ENCODE data around the gene GIGYF2. TPM values are rescaled to one million over a fixed set of nuclear protein-coding genes. Genes with fewer than 3 reads are reported as not detected.

The GIGYF2 gene
- total RNA-seq, 1 experiment from 2014 or later: 40.4 TPM

- Histone ChIP-seq H3K36me3 (ENCODE audit: control insufficient read depth, insufficient read depth, low read length) (no peaks in the 10 kb centered on the region), H3K4me3 (ENCODE audit: low read depth, low read length) (no peak overlapping the region), H3K9me3 (no peaks in the 10 kb centered on the region), H3K27me3 (replicated peaks; ENCODE audit: control insufficient read depth, insufficient read depth, low read length) (no peaks in the 10 kb centered on the region), H3K4me1 (peaks cover 11% of the 10 kb centered on the region; the same call in 1 of the 2 replicates)
- no peaks in the 10 kb centered on the region for H3K4me1 Mint-ChIP-seq (ENCODE audit: low read depth, unreplicated experiment)
- no peaks in the 10 kb centered on the region for H3K27me3 Mint-ChIP-seq (ENCODE audit: insufficient read depth, unreplicated experiment)
- CTCF ChIA-PET: no interaction called here
- intact Hi-C loops (cut with micrococcal nuclease; ENCODE audit: unreplicated experiment): no loop called here
- H3K27ac Mint-ChIP-seq (ENCODE audit: unreplicated experiment): no peak overlapping the region
- H3K36me3 Mint-ChIP-seq (ENCODE audit: insufficient read depth, unreplicated experiment): peaks cover 32% of the 10 kb centered on the region
- no peak for DNase-seq
- no peak overlapping the region for H3K4me3 Mint-ChIP-seq (ENCODE audit: unreplicated experiment)
- H3K9me3 Mint-ChIP-seq (ENCODE audit: unreplicated experiment): no peaks in the 10 kb centered on the region
- BruUV-seq (replicated peaks): no TSS peak
- TF ChIP-seq CTCF (IDR thresholded peaks at IDR 0.05; ENCODE audit: insufficient read depth in 1 of 2, low read depth in 1 of 2, low read length in 1 of 2, severe bottlenecking in 1 of 2, unreplicated experiment in 1 of 2): no peak
- POLR2A ChIA-PET: no interaction called here
These were observed 52.2 kb downstream of the GIGYF2 start for GRCh38 chr2:232749331-232749730.

- Histone ChIP-seq H3K27me3 (replicated peaks; ENCODE audit: control insufficient read depth, insufficient read depth, low read length) (no peaks in the 10 kb centered on the region), H3K4me3 (ENCODE audit: low read depth, low read length) (no peak overlapping the region), H3K36me3 (ENCODE audit: control insufficient read depth, insufficient read depth, low read length) (no peaks in the 10 kb centered on the region), H3K4me1 (peaks cover 6% of the 10 kb centered on the region; the same call in 1 of the 2 replicates), H3K9me3 (no peaks in the 10 kb centered on the region)
- Mint-ChIP-seq H3K27ac (ENCODE audit: unreplicated experiment) (no peak overlapping the region), H3K4me1 (ENCODE audit: low read depth, unreplicated experiment) (no peaks in the 10 kb centered on the region), H3K9me3 (ENCODE audit: unreplicated experiment) (no peaks in the 10 kb centered on the region), H3K4me3 (ENCODE audit: unreplicated experiment) (no peak overlapping the region), H3K27me3 (ENCODE audit: insufficient read depth, unreplicated experiment) (no peaks in the 10 kb centered on the region), H3K36me3 (ENCODE audit: insufficient read depth, unreplicated experiment) (peaks cover 32% of the 10 kb centered on the region)
- ChIA-PET CTCF (no interaction called here), POLR2A (no interaction called here)
- intact Hi-C loops (cut with micrococcal nuclease; ENCODE audit: unreplicated experiment): no loop called here
- TF ChIP-seq CTCF (IDR thresholded peaks at IDR 0.05; ENCODE audit: insufficient read depth in 1 of 2, low read depth in 1 of 2, low read length in 1 of 2, severe bottlenecking in 1 of 2, unreplicated experiment in 1 of 2): no peak
- no peak for DNase-seq
- no TSS peak for BruUV-seq (replicated peaks)
These were observed 53.1 kb downstream of the GIGYF2 start for GRCh38 chr2:232750135-232750671.

- TF ChIP-seq CTCF (IDR thresholded peaks at IDR 0.05; ENCODE audit: insufficient read depth in 1 of 2, low read depth in 1 of 2, low read length in 1 of 2, severe bottlenecking in 1 of 2, unreplicated experiment in 1 of 2): no peak
- no peaks in the 10 kb centered on the region; the same call in 1 of the 2 replicates for H3K36me3 ChIP-seq (ENCODE audit: control insufficient read depth, insufficient read depth, low read length)
- Mint-ChIP-seq H3K27ac (ENCODE audit: unreplicated experiment) (no peak overlapping the region), H3K27me3 (ENCODE audit: insufficient read depth, unreplicated experiment) (no peaks in the 10 kb centered on the region), H3K4me1 (ENCODE audit: low read depth, unreplicated experiment) (no peaks in the 10 kb centered on the region), H3K4me3 (ENCODE audit: unreplicated experiment) (no peak overlapping the region), H3K36me3 (ENCODE audit: insufficient read depth, unreplicated experiment) (peaks cover 15% of the 10 kb centered on the region), H3K9me3 (ENCODE audit: unreplicated experiment) (no peaks in the 10 kb centered on the region)
- H3K27me3 ChIP-seq (replicated peaks; ENCODE audit: control insufficient read depth, insufficient read depth, low read length): no peaks in the 10 kb centered on the region
- intact Hi-C loops (cut with micrococcal nuclease; ENCODE audit: unreplicated experiment): no loop called here
- no peaks in the 10 kb centered on the region for H3K9me3 ChIP-seq
- no peak for DNase-seq
- no peaks in the 10 kb centered on the region for H3K4me1 ChIP-seq
- ChIA-PET POLR2A (no interaction called here), CTCF (no interaction called here)
- no TSS peak for BruUV-seq (replicated peaks)
- no peak overlapping the region for H3K4me3 ChIP-seq (ENCODE audit: low read depth, low read length)
These were observed 60.8 kb downstream of the GIGYF2 start for GRCh38 chr2:232757905-232758304.
